Activated naive CD8-positive, alpha-beta T cell treated with anti-CD3 and anti-CD28 coated beads for 36 hours (primary cell): ENCODE results near the gene MADD. TPM values are rescaled to one million over a fixed set of nuclear protein-coding genes. Genes with fewer than 3 reads are reported as not detected.

Experiments used
- DNase-seq: peaks from one replicate; pipeline ENCODE4 v3.0.0; 2021
- H3K27ac Mint-ChIP-seq: one replicate; pipeline ENCODE4 v1.8.0; 2022; ENCODE audit warnings: mild to moderate bottlenecking, moderate library complexity, mixed read lengths
- H3K27me3 Mint-ChIP-seq: one replicate; pipeline ENCODE4 v1.8.0; 2022; ENCODE audit warnings: mild to moderate bottlenecking, mixed read lengths
- H3K36me3 Mint-ChIP-seq: one replicate; pipeline ENCODE4 v1.8.0; 2021; ENCODE audit warnings: mild to moderate bottlenecking, mixed read lengths
- H3K4me1 Mint-ChIP-seq: one replicate; pipeline ENCODE4 v1.8.0; 2021; ENCODE audit warnings: mixed read lengths
- H3K4me3 Mint-ChIP-seq: one replicate; pipeline ENCODE4 v1.8.0; 2022; ENCODE audit warnings: mild to moderate bottlenecking, moderate library complexity, mixed read lengths
- H3K9me3 Mint-ChIP-seq: one replicate; pipeline ENCODE4 v1.8.0; 2022; ENCODE audit warnings: mixed read lengths
- total RNA-seq, 2 experiments: library from RNA; stranded (reverse); gene quantifications; one replicate each; pipeline ENCODE4 v1.2.3, GENCODE V29; 2021

The MADD gene
- total RNA-seq, 2 experiments from 2014 or later = 50.9 to 51.2 TPM

- peaks cover 17% of the 10 kb centered on the region for H3K4me1 Mint-ChIP-seq
- no peaks in the 10 kb centered on the region for H3K27me3 Mint-ChIP-seq
- H3K27ac Mint-ChIP-seq = no peak overlapping the region
- no peak for DNase-seq
- no peak overlapping the region for H3K4me3 Mint-ChIP-seq
- peaks cover 23% of the 10 kb centered on the region for H3K36me3 Mint-ChIP-seq
- H3K9me3 Mint-ChIP-seq = no peaks in the 10 kb centered on the region
Observed at GRCh38 chr11:47244448-47245350, 25.2 kb upstream of the MADD start.

- Mint-ChIP-seq H3K4me3 (no peak overlapping the region), H3K36me3 (peaks cover 16% of the 10 kb centered on the region)
Observed at GRCh38 chr11:47245611-47246357, 24.1 kb upstream of the MADD start.

GRCh38 chr11:47247502-47247901 is 22.4 kb upstream of the MADD start:
- Mint-ChIP-seq H3K27me3 (no peaks in the 10 kb centered on the region), H3K9me3 (no peaks in the 10 kb centered on the region), H3K36me3 (peaks cover 2% of the 10 kb centered on the region), H3K27ac (no peak overlapping the region), H3K4me3 (peak overlapping the region; percentile 96), H3K4me1 (peaks cover 20% of the 10 kb centered on the region)
- no peak for DNase-seq

More at GRCh38 chr11:47245611-47246357, 24.1 kb upstream of the MADD start:
- H3K4me1 Mint-ChIP-seq = peaks cover 20% of the 10 kb centered on the region
- no peaks in the 10 kb centered on the region for H3K27me3 Mint-ChIP-seq
- DNase-seq = no peak
- H3K27ac Mint-ChIP-seq = no peak overlapping the region
- no peaks in the 10 kb centered on the region for H3K9me3 Mint-ChIP-seq

GRCh38 chr11:47248304-47248663 is 21.6 kb upstream of the MADD start:
- H3K4me1 Mint-ChIP-seq = peaks cover 20% of the 10 kb centered on the region
- H3K4me3 Mint-ChIP-seq = peak overlapping the region; percentile 96
- no peaks in the 10 kb centered on the region for H3K27me3 Mint-ChIP-seq
- no peak for DNase-seq
- H3K36me3 Mint-ChIP-seq = no peaks in the 10 kb centered on the region
- H3K27ac Mint-ChIP-seq = peak overlapping the region; percentile 98
- H3K9me3 Mint-ChIP-seq = no peaks in the 10 kb centered on the region

GRCh38 chr11:47248664-47249377 is 21.1 kb upstream of the MADD start, which contains the start of gene ACP2:
ACP2 (minus strand) TSS chr11:47248814; CDS start chr11:47248789, 25 bp downstream.
- Mint-ChIP-seq H3K27me3 (no peaks in the 10 kb centered on the region), H3K36me3 (no peaks in the 10 kb centered on the region), H3K27ac (peak within 1 kb of the TSS; percentile 98), H3K4me3 (peak within 1 kb of the TSS; percentile 96), H3K4me1 (peaks cover 20% of the 10 kb centered on the region), H3K9me3 (no peaks in the 10 kb centered on the region)
- peak; percentile 88 for DNase-seq

GRCh38 chr11:47249378-47249715 is 20.6 kb upstream of the MADD start:
- Mint-ChIP-seq H3K27me3 (no peaks in the 10 kb centered on the region), H3K27ac (peak overlapping the region; percentile 98), H3K36me3 (no peaks in the 10 kb centered on the region), H3K9me3 (no peaks in the 10 kb centered on the region), H3K4me3 (peak overlapping the region; percentile 96), H3K4me1 (peaks cover 20% of the 10 kb centered on the region)
- no peak for DNase-seq

- Mint-ChIP-seq H3K4me3 (no peak overlapping the region), H3K27me3 (no peaks in the 10 kb centered on the region), H3K4me1 (peaks cover 23% of the 10 kb centered on the region), H3K36me3 (no peaks in the 10 kb centered on the region), H3K9me3 (no peaks in the 10 kb centered on the region), H3K27ac (no peak overlapping the region)
- DNase-seq = no peak
Observed at GRCh38 chr11:47251751-47252150, 18.2 kb upstream of the MADD start.

- H3K4me3 Mint-ChIP-seq = no peak overlapping the region
- no peaks in the 10 kb centered on the region for H3K27me3 Mint-ChIP-seq
- H3K27ac Mint-ChIP-seq = no peak overlapping the region
- no peak for DNase-seq
- H3K9me3 Mint-ChIP-seq = no peaks in the 10 kb centered on the region
- H3K4me1 Mint-ChIP-seq = peaks cover 12% of the 10 kb centered on the region
- H3K36me3 Mint-ChIP-seq = no peaks in the 10 kb centered on the region
Observed at GRCh38 chr11:47253660-47254059, 16.3 kb upstream of the MADD start.

GRCh38 chr11:47254386-47254785 is 15.5 kb upstream of the MADD start:
- DNase-seq = no peak
- Mint-ChIP-seq H3K36me3 (no peaks in the 10 kb centered on the region), H3K4me3 (no peak overlapping the region), H3K27me3 (no peaks in the 10 kb centered on the region), H3K27ac (no peak overlapping the region), H3K9me3 (no peaks in the 10 kb centered on the region), H3K4me1 (peaks cover 14% of the 10 kb centered on the region)

- DNase-seq = no peak
- Mint-ChIP-seq H3K36me3 (no peaks in the 10 kb centered on the region), H3K4me3 (no peak overlapping the region), H3K4me1 (peaks cover 13% of the 10 kb centered on the region), H3K9me3 (no peaks in the 10 kb centered on the region), H3K27me3 (no peaks in the 10 kb centered on the region), H3K27ac (no peak overlapping the region)
Observed at GRCh38 chr11:47256374-47256773, 13.6 kb upstream of the MADD start.

GRCh38 chr11:47257177-47257516 is 12.8 kb upstream of the MADD start:
- Mint-ChIP-seq H3K36me3 (no peaks in the 10 kb centered on the region), H3K27ac (no peak overlapping the region), H3K4me1 (peaks cover 13% of the 10 kb centered on the region), H3K27me3 (no peaks in the 10 kb centered on the region), H3K4me3 (no peak overlapping the region), H3K9me3 (no peaks in the 10 kb centered on the region)
- no peak for DNase-seq

GRCh38 chr11:47257517-47258316 is 12.2 kb upstream of the MADD start, which contains the start of gene NR1H3:
NR1H3 (plus strand) TSS chr11:47257996; CDS start chr11:47259217, 1,221 bp downstream.
- Mint-ChIP-seq H3K4me1 (peaks cover 13% of the 10 kb centered on the region), H3K36me3 (no peaks in the 10 kb centered on the region), H3K9me3 (no peaks in the 10 kb centered on the region), H3K4me3 (no peak within 1 kb of the TSS), H3K27me3 (no peaks in the 10 kb centered on the region), H3K27ac (no peak within 1 kb of the TSS)
- no peak for DNase-seq

GRCh38 chr11:47258317-47258902 is 11.5 kb upstream of the MADD start:
- no peaks in the 10 kb centered on the region for H3K27me3 Mint-ChIP-seq
- H3K4me3 Mint-ChIP-seq = no peak overlapping the region
- peaks cover 13% of the 10 kb centered on the region for H3K4me1 Mint-ChIP-seq
- no peak for DNase-seq
- no peak overlapping the region for H3K27ac Mint-ChIP-seq
- no peaks in the 10 kb centered on the region for H3K9me3 Mint-ChIP-seq
- no peaks in the 10 kb centered on the region for H3K36me3 Mint-ChIP-seq
